ENCODE results near the gene MLLT1. TPM values are rescaled to one million over a fixed set of nuclear protein-coding genes. Genes with fewer than 3 reads are reported as not detected.

MLLT1 gene
- total RNA-seq, 1 experiment from 2014 or later, result 44.2 TPM

GRCh38 chr19:6292006-6292405, 12.2 kb upstream of the MLLT1 start:
- no peak for DNase-seq
- no peak overlapping the region for H2AFZ ChIP-seq
- intact Hi-C loops (cut with micrococcal nuclease; ENCODE audit: unreplicated experiment), result no loop called here
- BruUV-seq (replicated peaks), result no TSS peak
- ChIA-PET POLR2A (ENCODE audit: unreplicated experiment) (no interaction called here), CTCF (no interaction called here)
- H3K4me2 ChIP-seq, result no peak overlapping the region
- TF ChIP-seq CTCF (conservative IDR thresholded peaks at IDR 0.05) (no peak), EZH2 (IDR thresholded peaks at IDR 0.05; ENCODE audit: low read depth) (no peak)
- H3K36me3 ChIP-seq (ENCODE audit: low read depth), result no peaks in the 10 kb centered on the region
- no peaks in the 10 kb centered on the region for H3F3A ChIP-seq (ENCODE audit: insufficient read depth, low read depth)
- no peaks in the 10 kb centered on the region for H3K4me1 ChIP-seq (replicated peaks; ENCODE audit: insufficient read depth)
- no peak overlapping the region for H3K27ac ChIP-seq
- H3K27me3 ChIP-seq (ENCODE audit: insufficient read depth, low read depth), result no peaks in the 10 kb centered on the region; the same call in 1 of the 2 replicates
- no peak overlapping the region for H3K4me3 ChIP-seq
- H3K9me2 ChIP-seq (ENCODE audit: insufficient read depth), result no peaks in the 10 kb centered on the region
- H3K79me2 ChIP-seq (ENCODE audit: low read depth), result no peaks in the 10 kb centered on the region
- no peaks in the 10 kb centered on the region for H4K20me1 ChIP-seq (ENCODE audit: insufficient read depth)
- H3K9me3 ChIP-seq (ENCODE audit: insufficient read depth, low read depth), result no peaks in the 10 kb centered on the region; the same call in 1 of the 2 replicates

- ChIA-PET POLR2A (ENCODE audit: unreplicated experiment) (no interaction called here), CTCF (no interaction called here)
- H3K9me3 ChIP-seq (ENCODE audit: insufficient read depth, low read depth), result no peaks in the 10 kb centered on the region; the same call in 1 of the 2 replicates
Observed at GRCh38 chr19:6288737-6289136, 9.0 kb upstream of the MLLT1 start.

GRCh38 chr19:6287269-6287885, 7.6 kb upstream of the MLLT1 start:
- no peak for DNase-seq
- Histone ChIP-seq H3K4me3 (no peak overlapping the region), H2AFZ (no peak overlapping the region), H3K79me2 (ENCODE audit: low read depth) (no peaks in the 10 kb centered on the region), H3K4me1 (replicated peaks; ENCODE audit: insufficient read depth) (no peaks in the 10 kb centered on the region), H4K20me1 (ENCODE audit: insufficient read depth) (no peaks in the 10 kb centered on the region), H3F3A (ENCODE audit: insufficient read depth, low read depth) (no peaks in the 10 kb centered on the region), H3K27ac (no peak overlapping the region), H3K9me3 (ENCODE audit: insufficient read depth, low read depth) (no peaks in the 10 kb centered on the region; the same call in 1 of the 2 replicates), H3K27me3 (ENCODE audit: insufficient read depth, low read depth) (peaks cover 15% of the 10 kb centered on the region), H3K9me2 (ENCODE audit: insufficient read depth) (no peaks in the 10 kb centered on the region), H3K36me3 (ENCODE audit: low read depth) (no peaks in the 10 kb centered on the region), H3K4me2 (no peak overlapping the region)
- BruUV-seq (replicated peaks), result no TSS peak
- TF ChIP-seq CTCF (conservative IDR thresholded peaks at IDR 0.05) (no peak), EZH2 (IDR thresholded peaks at IDR 0.05; ENCODE audit: low read depth) (no peak)
- ChIA-PET POLR2A (ENCODE audit: unreplicated experiment) (no interaction called here), CTCF (interaction anchor here (0.6 kb wide), 1 partner anchor 41 kb away, joined by 3 read pairs; no protein-coding TSS in a partner anchor)
- intact Hi-C loops (cut with micrococcal nuclease; ENCODE audit: unreplicated experiment), result no loop called here

More at GRCh38 chr19:6288737-6289136, 9.0 kb upstream of the MLLT1 start:
- Histone ChIP-seq H3K27me3 (ENCODE audit: insufficient read depth, low read depth) (peaks cover 15% of the 10 kb centered on the region), H3F3A (ENCODE audit: insufficient read depth, low read depth) (no peaks in the 10 kb centered on the region), H3K4me1 (replicated peaks; ENCODE audit: insufficient read depth) (no peaks in the 10 kb centered on the region), H3K36me3 (ENCODE audit: low read depth) (no peaks in the 10 kb centered on the region), H3K4me3 (no peak overlapping the region), H3K27ac (no peak overlapping the region), H3K79me2 (ENCODE audit: low read depth) (no peaks in the 10 kb centered on the region), H2AFZ (no peak overlapping the region), H3K4me2 (no peak overlapping the region), H4K20me1 (ENCODE audit: insufficient read depth) (no peaks in the 10 kb centered on the region), H3K9me2 (ENCODE audit: insufficient read depth) (no peaks in the 10 kb centered on the region)
- BruUV-seq (replicated peaks), result no TSS peak
- no peak for TF ChIP-seq CTCF (conservative IDR thresholded peaks at IDR 0.05)
- TF ChIP-seq EZH2 (IDR thresholded peaks at IDR 0.05; ENCODE audit: low read depth), result no peak
- intact Hi-C loops (cut with micrococcal nuclease; ENCODE audit: unreplicated experiment), result no loop called here
- no peak for DNase-seq
